ENCODE measurements around the gene DPP10. TPM values are rescaled to one million over a fixed set of nuclear protein-coding genes. Genes with fewer than 3 reads are reported as not detected.

The DPP10 gene
- total RNA-seq, 1 donor from 2014 or later: 6.5 TPM

DNA sequence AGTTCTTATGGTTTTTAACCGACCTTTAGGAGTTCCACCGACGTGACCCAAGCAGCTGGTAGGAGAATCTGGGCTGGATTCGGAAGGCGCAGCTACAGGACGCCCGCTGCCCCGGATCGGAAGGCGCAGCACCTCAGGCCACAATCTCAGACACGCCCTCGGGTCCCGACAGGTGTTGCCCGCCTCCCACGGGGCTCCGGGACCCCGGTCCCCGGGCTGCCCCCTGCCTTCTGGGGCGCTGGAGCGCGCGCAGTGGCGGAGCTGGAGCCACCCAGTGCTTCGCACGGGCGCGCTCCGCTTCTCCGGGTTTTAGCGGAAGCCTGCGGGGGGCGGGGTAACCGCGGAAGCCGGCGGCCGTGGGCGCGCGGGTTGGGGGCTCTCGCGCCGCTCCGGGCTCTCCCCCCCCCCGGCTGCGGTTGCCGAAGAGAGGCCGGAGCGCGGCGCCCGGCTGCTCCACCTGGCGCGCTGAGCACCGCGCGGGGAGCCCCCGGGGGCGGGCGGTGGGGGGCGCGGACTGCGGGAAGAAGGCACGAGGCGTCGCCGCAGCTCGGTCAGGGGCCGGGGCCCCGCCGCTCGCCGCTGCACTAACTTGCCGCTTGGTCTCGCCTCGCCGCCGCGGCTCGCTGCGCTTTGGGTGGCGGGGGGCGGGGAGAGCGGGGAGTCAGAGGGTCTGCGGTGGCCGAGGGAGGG lies 718.8 kb downstream of the DPP10 start:
- no peaks in the 10 kb centered on the region for H3K9me3 Mint-ChIP-seq
- peak overlapping the region; percentile 87 for H3K4me2 ChIP-seq
- peak overlapping the region; percentile 67 for H3K4me3 ChIP-seq
- peaks cover 21% of the 10 kb centered on the region for H4K20me1 ChIP-seq (ENCODE audit: low read depth)
- peaks cover 56% of the 10 kb centered on the region for H3K27me3 ChIP-seq
- H3K36me3 Mint-ChIP-seq: no peaks in the 10 kb centered on the region
- H2AFZ ChIP-seq (replicated peaks): peak overlapping the region; percentile 94
- H3K36me3 ChIP-seq: no peaks in the 10 kb centered on the region
- peak overlapping the region; percentile 69 for H3K27ac Mint-ChIP-seq
- H3K79me2 ChIP-seq (ENCODE audit: low read depth): no peaks in the 10 kb centered on the region
- H3K4me1 Mint-ChIP-seq: peaks cover 19% of the 10 kb centered on the region
- peaks cover 6% of the 10 kb centered on the region for H3K4me1 ChIP-seq
- TF ChIP-seq EZH2phosphoT487 (IDR thresholded peaks at IDR 0.05): no peak
- no peak for TF ChIP-seq EZH2 (IDR thresholded peaks at IDR 0.05)
- TF ChIP-seq, protein P1, sequence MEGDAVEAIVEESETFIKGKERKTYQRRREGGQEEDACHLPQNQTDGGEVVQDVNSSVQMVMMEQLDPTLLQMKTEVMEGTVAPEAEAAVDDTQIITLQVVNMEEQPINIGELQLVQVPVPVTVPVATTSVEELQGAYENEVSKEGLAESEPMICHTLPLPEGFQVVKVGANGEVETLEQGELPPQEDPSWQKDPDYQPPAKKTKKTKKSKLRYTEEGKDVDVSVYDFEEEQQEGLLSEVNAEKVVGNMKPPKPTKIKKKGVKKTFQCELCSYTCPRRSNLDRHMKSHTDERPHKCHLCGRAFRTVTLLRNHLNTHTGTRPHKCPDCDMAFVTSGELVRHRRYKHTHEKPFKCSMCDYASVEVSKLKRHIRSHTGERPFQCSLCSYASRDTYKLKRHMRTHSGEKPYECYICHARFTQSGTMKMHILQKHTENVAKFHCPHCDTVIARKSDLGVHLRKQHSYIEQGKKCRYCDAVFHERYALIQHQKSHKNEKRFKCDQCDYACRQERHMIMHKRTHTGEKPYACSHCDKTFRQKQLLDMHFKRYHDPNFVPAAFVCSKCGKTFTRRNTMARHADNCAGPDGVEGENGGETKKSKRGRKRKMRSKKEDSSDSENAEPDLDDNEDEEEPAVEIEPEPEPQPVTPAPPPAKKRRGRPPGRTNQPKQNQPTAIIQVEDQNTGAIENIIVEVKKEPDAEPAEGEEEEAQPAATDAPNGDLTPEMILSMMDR (IDR thresholded peaks at IDR 0.05): no peak
- H3K27ac ChIP-seq: no peak overlapping the region
- H3K27me3 Mint-ChIP-seq (ENCODE audit: insufficient read depth, low read depth): peaks cover 25% of the 10 kb centered on the region
- no peak overlapping the region for H3K9ac ChIP-seq
- H3F3A ChIP-seq (ENCODE audit: low read depth): peaks cover 15% of the 10 kb centered on the region
- H3K4me3 Mint-ChIP-seq: peak overlapping the region; percentile 93
- peak; percentile 80 for DNase-seq (ENCODE audit: low spot score)
- no peaks in the 10 kb centered on the region for H3K9me3 ChIP-seq (ENCODE audit: low read depth)

DNA sequence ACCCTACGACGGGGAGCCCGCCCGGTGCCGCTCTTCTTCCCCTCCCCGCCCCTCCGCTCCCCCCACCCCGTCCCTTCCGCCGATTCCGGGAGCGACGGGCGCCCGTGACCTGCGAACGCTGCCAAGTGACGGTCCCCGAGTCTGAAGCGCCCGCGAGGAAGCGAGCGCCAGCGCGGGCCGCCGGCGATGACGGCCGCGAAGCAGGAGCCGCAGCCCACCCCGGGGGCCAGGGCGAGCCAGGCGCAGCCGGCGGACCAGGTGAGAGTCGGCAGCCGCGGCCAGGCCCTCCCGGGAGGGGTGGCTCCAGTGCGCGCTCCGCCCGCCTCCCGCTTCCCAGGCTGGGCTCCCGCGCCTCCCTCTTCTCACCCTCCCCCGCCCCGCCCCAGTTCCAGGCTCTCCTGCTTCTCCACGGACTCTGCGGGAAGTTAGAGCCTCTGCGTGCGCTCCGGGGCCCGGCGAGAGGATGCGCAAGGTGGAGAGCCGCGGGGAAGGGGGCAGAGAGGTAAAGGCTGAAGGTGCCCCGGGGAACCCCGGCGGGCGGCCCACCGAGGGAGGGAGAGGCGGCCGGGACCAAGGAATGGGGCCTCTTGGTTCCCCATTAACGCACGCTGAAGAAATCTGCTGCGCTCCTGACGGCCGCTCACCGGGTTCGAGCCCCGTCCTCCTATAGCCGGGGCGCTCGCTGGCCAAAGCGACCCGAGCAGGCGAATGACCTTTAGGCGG lies 719.5 kb downstream of the DPP10 start:
- H3K36me3 ChIP-seq: no peaks in the 10 kb centered on the region
- Mint-ChIP-seq H3K4me1 (peaks cover 19% of the 10 kb centered on the region), H3K4me3 (peak overlapping the region; percentile 93), H3K27ac (no peak overlapping the region), H3K9me3 (no peaks in the 10 kb centered on the region), H3K27me3 (ENCODE audit: insufficient read depth, low read depth) (peaks cover 25% of the 10 kb centered on the region), H3K36me3 (no peaks in the 10 kb centered on the region)
- H3K79me2 ChIP-seq (ENCODE audit: low read depth): no peaks in the 10 kb centered on the region
- peak; percentile 79 for TF ChIP-seq EZH2 (IDR thresholded peaks at IDR 0.05)
- TF ChIP-seq, protein P1 (IDR thresholded peaks at IDR 0.05): no peak
- H3K27ac ChIP-seq: no peak overlapping the region
- peak overlapping the region; percentile 87 for H3K4me2 ChIP-seq
- peak overlapping the region; percentile 94 for H2AFZ ChIP-seq (replicated peaks)
- peak overlapping the region; percentile 67 for H3K4me3 ChIP-seq
- peaks cover 56% of the 10 kb centered on the region for H3K27me3 ChIP-seq
- peaks cover 6% of the 10 kb centered on the region for H3K4me1 ChIP-seq
- DNase-seq (ENCODE audit: low spot score): peak; percentile 68
- peaks cover 21% of the 10 kb centered on the region for H4K20me1 ChIP-seq (ENCODE audit: low read depth)
- H3F3A ChIP-seq (ENCODE audit: low read depth): peaks cover 15% of the 10 kb centered on the region
- H3K9ac ChIP-seq: no peak overlapping the region
- no peaks in the 10 kb centered on the region for H3K9me3 ChIP-seq (ENCODE audit: low read depth)

- peak; percentile 57 for TF ChIP-seq EZH2phosphoT487 (IDR thresholded peaks at IDR 0.05)
- TF ChIP-seq EZH2 (IDR thresholded peaks at IDR 0.05): peak; percentile 77
- TF ChIP-seq, protein P1 (IDR thresholded peaks at IDR 0.05): no peak
- Histone ChIP-seq H3K27me3 (peaks cover 56% of the 10 kb centered on the region), H3F3A (ENCODE audit: low read depth) (peaks cover 15% of the 10 kb centered on the region), H3K36me3 (no peaks in the 10 kb centered on the region), H2AFZ (replicated peaks) (peak overlapping the region; percentile 94), H3K4me3 (peak overlapping the region; percentile 67), H3K9me3 (ENCODE audit: low read depth) (no peaks in the 10 kb centered on the region), H3K27ac (no peak overlapping the region), H3K4me1 (peaks cover 6% of the 10 kb centered on the region), H4K20me1 (ENCODE audit: low read depth) (peaks cover 21% of the 10 kb centered on the region), H3K9ac (no peak overlapping the region), H3K79me2 (ENCODE audit: low read depth) (no peaks in the 10 kb centered on the region), H3K4me2 (peak overlapping the region; percentile 87)
- H3K4me3 Mint-ChIP-seq: peak overlapping the region; percentile 93
- H3K27me3 Mint-ChIP-seq (ENCODE audit: insufficient read depth, low read depth): peaks cover 25% of the 10 kb centered on the region
- peak; percentile 68 for DNase-seq (ENCODE audit: low spot score)
- H3K27ac Mint-ChIP-seq: no peak overlapping the region
- no peaks in the 10 kb centered on the region for H3K9me3 Mint-ChIP-seq
- peaks cover 19% of the 10 kb centered on the region for H3K4me1 Mint-ChIP-seq
- no peaks in the 10 kb centered on the region for H3K36me3 Mint-ChIP-seq
Measured at GRCh38 chr2:115162494-115163293, 720.3 kb downstream of the DPP10 start.

Data from neural progenitor cell (in vitro differentiated cells).